ENCODE measurements around the gene MMP10. TPM values are rescaled to one million over a fixed set of nuclear protein-coding genes. Genes with fewer than 3 reads are reported as not detected.

Gene MMP10
- total and polyA plus RNA-seq, 9 donors: not detected

DNA sequence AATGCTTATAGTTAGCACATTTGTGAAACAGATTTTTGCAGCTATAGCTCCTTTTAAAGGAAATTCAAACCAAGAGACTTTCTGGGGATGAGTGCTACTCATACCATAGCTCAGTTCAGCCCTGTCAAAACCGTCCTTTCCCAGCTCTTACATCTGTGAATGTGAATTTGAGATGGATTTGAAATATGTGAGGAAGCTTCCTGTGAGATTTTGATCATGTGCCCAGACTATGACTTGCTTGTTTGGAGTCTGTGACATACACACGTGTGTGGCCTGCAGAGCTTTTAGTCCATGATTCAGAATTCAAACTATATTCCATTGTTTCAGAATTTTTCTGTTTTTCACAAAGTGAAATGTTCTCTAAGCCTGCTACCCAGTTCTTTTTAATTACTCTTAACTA lies 21.9 kb upstream of the MMP10 start:
- Histone ChIP-seq H3K4me3 (ENCODE audit: low read length) (no peak overlapping the region), H3K36me3 (ENCODE audit: control insufficient read depth, insufficient read depth, low read length) (no peaks in the 10 kb centered on the region)

DNA sequence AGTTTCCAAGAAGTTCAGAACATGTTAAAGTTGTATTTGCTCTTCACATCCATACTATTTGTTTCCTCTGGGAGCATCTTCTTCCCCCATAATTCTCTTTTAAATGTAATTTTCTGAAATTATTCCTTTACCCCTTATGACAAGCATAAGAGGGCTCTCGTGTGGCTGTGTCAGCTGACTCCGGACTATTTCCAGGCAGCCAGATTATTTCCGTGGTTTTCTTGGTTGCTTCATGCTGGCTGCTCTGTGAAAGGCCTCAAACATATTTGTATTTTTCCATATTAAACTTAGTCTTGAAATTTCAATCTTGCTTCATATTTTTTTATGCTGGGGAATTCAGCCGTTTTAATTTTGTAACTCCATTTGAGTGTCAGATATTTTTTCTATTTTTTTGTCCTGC lies 20.3 kb upstream of the MMP10 start:
- H3K36me3 ChIP-seq (ENCODE audit: control insufficient read depth, insufficient read depth, low read length): no peaks in the 10 kb centered on the region
- no CpG with 5 or more reads among the region's 4 CpGs for WGBS (ENCODE audit: insufficient coverage)
- no peak overlapping the region for H3K4me3 ChIP-seq (ENCODE audit: low read length)
- peak; percentile 86 for DNase-seq
- H3K27me3 ChIP-seq (ENCODE audit: control insufficient read depth, insufficient read depth, low read length): no peaks in the 10 kb centered on the region
- H3K4me1 ChIP-seq (ENCODE audit: control insufficient read depth, insufficient read depth, low read length): no peaks in the 10 kb centered on the region
- peak overlapping the region; percentile 80 for H3K27ac ChIP-seq (ENCODE audit: low read length)
- H3K9me3 ChIP-seq (replicated peaks; ENCODE audit: control insufficient read depth, low read depth, low read length): no peaks in the 10 kb centered on the region

More for the DNA sequence above, 21.9 kb upstream of the MMP10 start:
- peak; percentile 90 for DNase-seq
- Histone ChIP-seq H3K27ac (ENCODE audit: low read length) (no peak overlapping the region), H3K27me3 (ENCODE audit: control insufficient read depth, insufficient read depth, low read length) (no peaks in the 10 kb centered on the region), H3K4me1 (ENCODE audit: control insufficient read depth, insufficient read depth, low read length) (no peaks in the 10 kb centered on the region), H3K9me3 (replicated peaks; ENCODE audit: control insufficient read depth, low read depth, low read length) (no peaks in the 10 kb centered on the region)
- WGBS (ENCODE audit: insufficient coverage): no CpG with 5 or more reads among the region's 2 CpGs

DNA sequence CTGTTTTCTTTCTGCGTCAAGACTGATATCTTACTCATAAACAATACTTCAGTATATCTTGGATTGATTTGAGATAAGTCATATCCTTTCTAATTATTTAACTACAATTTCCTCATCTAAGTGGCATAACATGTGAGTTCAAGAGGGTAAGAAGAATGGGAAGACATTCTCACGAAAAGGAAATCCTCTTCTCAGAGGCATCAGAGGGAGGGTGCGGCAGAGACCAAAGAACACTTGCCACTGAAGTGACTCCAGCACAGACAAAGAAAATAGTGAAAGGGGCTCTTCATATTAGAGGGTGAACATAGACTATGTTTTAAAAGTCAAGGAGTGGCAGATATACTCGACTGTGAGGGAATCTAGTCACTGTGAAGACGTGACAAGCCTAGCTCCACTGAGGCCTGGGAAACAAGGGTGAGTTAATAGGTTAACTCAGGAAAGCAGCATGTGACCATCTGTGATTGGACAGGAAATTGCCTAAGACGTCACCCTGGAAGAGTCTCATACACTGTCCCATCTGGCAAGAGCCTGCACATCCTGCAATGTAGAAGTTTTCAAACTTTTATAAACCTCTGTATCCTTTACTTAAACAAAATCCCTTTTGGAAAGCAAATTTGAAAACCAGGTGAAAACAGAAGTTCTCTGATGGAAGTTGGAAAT lies 19.4 kb upstream of the MMP10 start:
- H3K27me3 ChIP-seq (ENCODE audit: control insufficient read depth, insufficient read depth, low read length): no peaks in the 10 kb centered on the region
- H3K9me3 ChIP-seq (replicated peaks; ENCODE audit: control insufficient read depth, low read depth, low read length): no peaks in the 10 kb centered on the region
- no peaks in the 10 kb centered on the region for H3K4me1 ChIP-seq (ENCODE audit: control insufficient read depth, insufficient read depth, low read length)
- H3K4me3 ChIP-seq (ENCODE audit: low read length): no peak overlapping the region
- 55% methylated on average over 4 of the region's 6 CpGs for WGBS (ENCODE audit: insufficient coverage)
- peak; percentile 80 for DNase-seq
- H3K27ac ChIP-seq (ENCODE audit: low read length): peak overlapping the region; percentile 80
- H3K36me3 ChIP-seq (ENCODE audit: control insufficient read depth, insufficient read depth, low read length): no peaks in the 10 kb centered on the region

DNA sequence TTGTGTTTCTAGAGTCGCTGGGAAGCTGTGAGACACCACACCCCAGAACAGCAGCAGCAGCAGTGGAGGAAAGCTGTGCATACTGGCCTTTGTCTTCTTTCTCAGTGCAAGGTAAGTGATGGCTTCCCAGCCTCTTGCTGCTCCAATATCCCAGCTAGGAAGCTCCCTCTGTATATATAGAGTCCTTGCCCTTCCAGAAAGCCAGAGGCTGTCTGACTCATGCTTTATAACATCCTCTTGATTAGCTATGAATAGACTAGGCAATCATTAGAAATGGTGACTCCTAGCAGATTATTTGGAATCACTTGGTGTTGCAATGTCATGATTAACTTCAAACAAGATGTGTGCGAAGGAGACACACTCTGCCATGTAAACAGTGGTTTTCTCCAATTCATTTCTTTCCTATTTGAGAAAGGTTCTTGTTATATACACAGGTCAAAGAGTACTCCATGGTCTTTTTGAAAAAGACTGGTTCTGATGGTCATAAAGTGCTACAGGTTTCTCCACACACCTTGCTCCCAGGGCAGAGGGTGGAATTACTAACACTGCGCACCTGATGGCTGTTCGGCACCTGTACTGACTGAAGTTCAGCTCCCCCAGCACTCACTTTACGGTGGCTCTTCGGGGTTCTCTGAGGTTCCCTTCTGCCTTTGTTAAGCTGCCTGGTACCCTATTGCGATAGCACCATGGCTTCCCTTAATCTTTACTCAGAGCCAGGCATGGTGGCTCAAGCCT lies 17.8 kb upstream of the MMP10 start, which contains the start of gene MMP1:
Gene MMP1, minus strand, starts transcription at position 149 of the 735 bp plus-strand sequence. Its CDS starts 68 bp downstream, at position 81.
- no peaks in the 10 kb centered on the region for H3K9me3 ChIP-seq (replicated peaks; ENCODE audit: control insufficient read depth, low read depth, low read length)
- H3K27me3 ChIP-seq (ENCODE audit: control insufficient read depth, insufficient read depth, low read length): no peaks in the 10 kb centered on the region
- no peaks in the 10 kb centered on the region for H3K36me3 ChIP-seq (ENCODE audit: control insufficient read depth, insufficient read depth, low read length)
- no peak for DNase-seq
- 93% methylated on average over 5 of the region's 7 CpGs for whole genome bisulfite sequencing (ENCODE audit: insufficient coverage)
- no peaks in the 10 kb centered on the region for H3K4me1 ChIP-seq (ENCODE audit: control insufficient read depth, insufficient read depth, low read length)
- H3K27ac ChIP-seq (ENCODE audit: low read length): no peak within 1 kb of the TSS
- no peak within 1 kb of the TSS for H3K4me3 ChIP-seq (ENCODE audit: low read length)

DNA sequence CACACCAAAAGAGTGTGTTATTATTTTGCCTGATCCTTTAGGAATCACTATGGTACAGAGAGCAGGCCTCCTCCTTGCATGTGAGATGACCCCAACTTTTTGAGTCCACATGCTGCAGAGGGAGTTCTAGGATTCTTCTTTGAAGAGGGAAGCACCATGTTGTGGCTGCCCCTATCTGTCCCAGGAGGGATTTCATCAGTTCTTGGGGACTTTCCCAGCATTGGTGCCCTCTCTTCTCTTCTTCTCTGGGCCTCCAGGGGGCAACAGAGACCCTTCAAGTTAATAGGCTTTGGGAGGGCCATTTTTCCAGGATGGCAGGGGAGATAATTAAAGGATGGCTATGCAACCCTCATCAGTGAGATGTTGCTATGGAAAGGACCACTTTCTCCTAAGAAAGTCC lies 14.0 kb upstream of the MMP10 start:
- no peaks in the 10 kb centered on the region for H3K27me3 ChIP-seq (ENCODE audit: control insufficient read depth, insufficient read depth, low read length)
- H3K4me1 ChIP-seq (ENCODE audit: control insufficient read depth, insufficient read depth, low read length): no peaks in the 10 kb centered on the region
- H3K9me3 ChIP-seq (replicated peaks; ENCODE audit: control insufficient read depth, low read depth, low read length): no peaks in the 10 kb centered on the region
- no peaks in the 10 kb centered on the region for H3K36me3 ChIP-seq (ENCODE audit: control insufficient read depth, insufficient read depth, low read length)
- DNase-seq: no peak
- H3K4me3 ChIP-seq (ENCODE audit: low read length): no peak overlapping the region
- no peak overlapping the region for H3K27ac ChIP-seq (ENCODE audit: low read length)

DNA sequence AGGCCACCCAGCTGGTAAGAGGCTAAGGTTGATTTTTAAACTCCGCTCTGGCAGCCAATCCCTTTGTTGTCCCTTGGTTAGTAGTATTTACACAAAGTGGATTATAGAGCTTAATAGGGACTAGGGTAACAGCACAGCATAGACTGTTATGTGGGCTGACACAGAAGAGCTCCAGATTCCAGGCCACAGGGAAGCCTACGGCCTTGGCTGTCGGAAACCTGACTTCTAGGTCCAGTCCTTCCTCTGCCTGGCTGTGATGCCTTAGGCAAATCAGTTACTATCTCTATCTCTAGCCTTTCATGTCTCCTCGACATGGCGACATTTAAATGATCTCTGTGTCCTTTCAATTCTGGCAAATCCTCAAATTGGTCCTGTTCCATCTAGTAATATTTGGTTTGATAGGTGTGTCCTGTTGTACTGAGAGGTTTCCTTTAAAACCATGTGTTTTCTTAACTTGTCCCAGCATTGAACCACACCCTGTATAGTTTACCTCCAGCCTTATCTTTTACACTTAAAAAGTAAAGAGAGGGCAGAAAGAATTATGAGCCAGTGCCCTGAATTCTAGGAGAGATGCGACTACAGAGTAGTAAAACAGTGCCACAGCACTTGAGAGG lies 13.4 kb upstream of the MMP10 start:
- Histone ChIP-seq H3K4me1 (ENCODE audit: control insufficient read depth, insufficient read depth, low read length) (no peaks in the 10 kb centered on the region), H3K27ac (ENCODE audit: low read length) (no peak overlapping the region), H3K9me3 (replicated peaks; ENCODE audit: control insufficient read depth, low read depth, low read length) (no peaks in the 10 kb centered on the region), H3K36me3 (ENCODE audit: control insufficient read depth, insufficient read depth, low read length) (no peaks in the 10 kb centered on the region), H3K4me3 (ENCODE audit: low read length) (no peak overlapping the region), H3K27me3 (ENCODE audit: control insufficient read depth, insufficient read depth, low read length) (no peaks in the 10 kb centered on the region)
- WGBS (ENCODE audit: insufficient coverage): 93% methylated on average over 3 of the region's 6 CpGs
- DNase-seq: no peak

DNA sequence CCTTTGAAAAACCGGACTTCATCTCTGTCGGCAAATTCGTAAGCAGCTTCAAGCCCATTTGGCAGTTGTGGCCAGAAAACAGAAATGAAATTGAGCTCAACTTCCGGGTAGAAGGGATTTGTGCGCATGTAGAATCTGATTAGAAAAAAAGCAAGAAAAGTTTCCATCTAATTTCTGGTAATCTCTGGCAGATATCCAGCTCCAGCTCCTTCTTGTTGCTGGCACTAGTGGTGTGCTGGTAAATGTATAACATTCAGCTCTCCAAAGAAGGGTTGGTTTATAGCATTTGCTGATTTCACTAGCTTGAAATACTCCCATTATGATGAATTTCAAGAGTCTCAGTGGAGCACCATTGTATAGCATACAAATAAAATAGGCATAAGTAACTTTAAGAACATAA lies 12.2 kb upstream of the MMP10 start:
- H3K4me1 ChIP-seq (ENCODE audit: control insufficient read depth, insufficient read depth, low read length): no peaks in the 10 kb centered on the region
- no peaks in the 10 kb centered on the region for H3K36me3 ChIP-seq (ENCODE audit: control insufficient read depth, insufficient read depth, low read length)
- WGBS (ENCODE audit: insufficient coverage): 93% methylated on average over 4 of the region's 5 CpGs
- no peak overlapping the region for H3K4me3 ChIP-seq (ENCODE audit: low read length)
- DNase-seq: no peak
- no peaks in the 10 kb centered on the region for H3K9me3 ChIP-seq (replicated peaks; ENCODE audit: control insufficient read depth, low read depth, low read length)
- H3K27ac ChIP-seq (ENCODE audit: low read length): no peak overlapping the region
- no peaks in the 10 kb centered on the region for H3K27me3 ChIP-seq (ENCODE audit: control insufficient read depth, insufficient read depth, low read length)

DNA sequence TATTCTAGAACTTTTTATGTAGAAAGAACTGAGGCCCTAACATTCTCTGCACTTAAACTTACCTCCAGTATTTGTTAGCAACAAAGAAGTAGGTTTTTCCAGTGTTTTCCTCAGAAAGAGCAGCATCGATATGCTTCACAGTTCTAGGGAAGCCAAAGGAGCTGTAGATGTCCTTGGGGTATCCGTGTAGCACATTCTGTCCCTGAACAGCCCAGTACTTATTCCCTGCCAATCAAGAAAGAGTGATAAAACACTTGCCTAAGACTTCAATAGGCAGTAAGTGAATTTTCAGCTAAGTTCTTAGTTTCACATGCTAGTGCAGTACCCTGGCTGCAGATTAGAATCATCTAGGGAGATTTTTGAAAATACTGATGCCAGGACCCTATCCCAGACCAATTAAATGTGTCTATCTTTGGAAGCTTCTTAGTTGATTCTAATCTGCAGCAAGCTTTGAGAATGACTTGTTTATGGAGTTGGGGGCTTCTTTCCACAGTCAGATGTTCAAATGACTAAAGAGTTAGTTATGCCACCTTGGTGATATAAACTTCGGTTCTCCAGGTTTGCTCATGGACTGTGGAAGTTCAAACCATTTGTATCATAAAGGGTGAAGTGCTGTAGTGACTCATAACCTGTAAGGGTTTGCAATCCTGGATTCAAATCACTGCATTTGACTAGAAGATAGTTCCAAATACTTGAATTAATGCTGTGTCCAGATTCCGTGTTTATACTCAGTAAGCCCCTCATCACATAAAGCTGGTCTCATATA lies 11.0 kb upstream of the MMP10 start:
- Histone ChIP-seq H3K36me3 (ENCODE audit: control insufficient read depth, insufficient read depth, low read length) (no peaks in the 10 kb centered on the region), H3K4me3 (ENCODE audit: low read length) (no peak overlapping the region), H3K27ac (ENCODE audit: low read length) (no peak overlapping the region), H3K27me3 (ENCODE audit: control insufficient read depth, insufficient read depth, low read length) (no peaks in the 10 kb centered on the region), H3K4me1 (ENCODE audit: control insufficient read depth, insufficient read depth, low read length) (no peaks in the 10 kb centered on the region), H3K9me3 (replicated peaks; ENCODE audit: control insufficient read depth, low read depth, low read length) (no peaks in the 10 kb centered on the region)
- 63% methylated on average over 2 of the region's 4 CpGs for WGBS (ENCODE audit: insufficient coverage)
- DNase-seq: no peak

DNA sequence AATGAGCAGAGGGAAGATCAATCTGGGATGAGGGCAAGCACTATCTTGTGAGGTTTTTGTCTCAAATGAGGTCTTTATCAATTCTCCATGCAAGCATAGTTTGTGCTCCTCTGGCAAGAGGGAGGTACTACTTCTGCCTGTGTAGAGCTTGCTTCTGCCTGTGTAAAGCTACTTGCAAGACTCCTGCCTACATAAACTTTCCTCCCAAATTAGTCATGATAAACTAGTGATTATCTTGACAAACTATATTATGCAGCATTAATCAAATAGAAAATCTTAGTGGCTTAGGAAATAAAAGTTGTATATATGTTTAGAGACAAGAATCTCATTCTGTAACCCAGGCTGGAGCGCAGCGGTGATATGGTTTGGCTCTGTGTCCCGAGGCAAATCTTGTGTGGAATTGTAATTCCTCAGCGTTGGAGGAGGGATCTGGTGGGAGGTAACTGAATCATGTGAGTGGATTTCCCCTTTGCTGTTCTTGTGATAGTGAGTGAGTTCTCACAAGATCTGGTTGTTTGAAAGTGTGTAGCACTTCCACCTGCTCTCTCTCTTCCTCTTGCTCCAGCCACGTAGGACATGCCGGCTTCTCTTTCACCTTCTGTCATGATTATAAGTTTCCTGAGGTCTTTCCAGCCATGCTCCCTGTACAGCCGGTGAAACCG lies 8.0 kb upstream of the MMP10 start:
- no peaks in the 10 kb centered on the region for H3K36me3 ChIP-seq (ENCODE audit: control insufficient read depth, insufficient read depth, low read length)
- no peak for DNase-seq
- no peaks in the 10 kb centered on the region for H3K27me3 ChIP-seq (ENCODE audit: control insufficient read depth, insufficient read depth, low read length)
- H3K9me3 ChIP-seq (replicated peaks; ENCODE audit: control insufficient read depth, low read depth, low read length): no peaks in the 10 kb centered on the region
- no peak overlapping the region for H3K4me3 ChIP-seq (ENCODE audit: low read length)
- 62% methylated on average over 5 of the region's 8 CpGs for WGBS (ENCODE audit: insufficient coverage)
- no peak overlapping the region for H3K27ac ChIP-seq (ENCODE audit: low read length)
- no peaks in the 10 kb centered on the region for H3K4me1 ChIP-seq (ENCODE audit: control insufficient read depth, insufficient read depth, low read length)
